ENCODE measurements around the gene PTCD3.
A peak's percentile ranks its signal among the peaks of the same experiment; 100 is the strongest.

The PTCD3 gene

DNA sequence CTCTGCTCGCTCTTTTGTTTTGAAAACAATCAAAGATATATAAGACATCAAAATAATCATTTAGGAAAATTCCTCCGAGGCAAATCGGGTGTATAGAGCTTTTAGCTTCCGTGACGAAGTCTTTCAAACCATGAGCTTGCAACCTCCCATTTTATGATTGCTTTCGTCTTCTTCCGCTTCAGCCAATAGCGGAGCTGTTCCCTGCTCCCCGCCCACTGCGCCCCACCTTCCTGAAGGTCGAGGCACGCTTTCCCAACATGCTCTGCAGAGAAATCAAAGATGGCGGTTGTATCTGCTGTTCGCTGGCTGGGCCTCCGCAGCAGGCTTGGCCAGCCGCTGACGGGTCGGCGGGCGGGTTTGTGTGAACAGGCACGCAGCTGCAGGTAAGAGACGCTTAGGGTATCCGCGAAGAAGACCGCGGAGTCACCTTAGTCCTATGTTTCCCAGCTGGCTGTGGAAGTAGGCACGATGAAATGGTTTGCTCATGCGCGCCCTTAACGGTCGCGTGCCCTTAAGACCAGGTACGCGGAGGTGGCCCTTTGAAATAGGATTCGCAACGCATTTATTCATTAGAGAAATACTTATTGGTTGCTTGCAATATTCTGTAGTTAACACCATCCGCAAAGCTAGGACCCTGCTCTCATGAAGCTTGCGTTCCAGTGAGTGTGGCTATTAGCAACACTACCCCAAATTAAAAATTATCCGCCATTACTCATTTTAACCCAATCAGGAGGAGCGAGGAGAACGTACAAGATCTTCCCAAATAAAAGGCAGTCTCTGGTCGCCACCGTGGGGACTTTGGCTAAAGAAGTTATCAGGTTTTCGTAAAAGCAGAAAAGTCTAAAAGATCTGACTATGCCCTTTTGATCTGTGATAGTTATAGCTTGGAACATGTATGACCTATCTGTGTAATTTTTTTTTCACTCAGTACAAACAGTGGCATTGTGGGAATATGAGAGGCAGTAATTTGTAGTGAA, at the start of gene PTCD3:
Gene PTCD3, plus strand, starts transcription at position 267 of the 977 bp plus-strand sequence. Its CDS starts 13 bp downstream, at position 280.
- in situ Hi-C loops (cut with HindIII; ENCODE audit: low pct_unique_long_range_greater_than_20kb, low sequenced_read_pairs): no loop called here
- no peak for TF ChIP-seq JUND (IDR thresholded peaks at IDR 0.05; ENCODE audit: low read depth)

DNA sequence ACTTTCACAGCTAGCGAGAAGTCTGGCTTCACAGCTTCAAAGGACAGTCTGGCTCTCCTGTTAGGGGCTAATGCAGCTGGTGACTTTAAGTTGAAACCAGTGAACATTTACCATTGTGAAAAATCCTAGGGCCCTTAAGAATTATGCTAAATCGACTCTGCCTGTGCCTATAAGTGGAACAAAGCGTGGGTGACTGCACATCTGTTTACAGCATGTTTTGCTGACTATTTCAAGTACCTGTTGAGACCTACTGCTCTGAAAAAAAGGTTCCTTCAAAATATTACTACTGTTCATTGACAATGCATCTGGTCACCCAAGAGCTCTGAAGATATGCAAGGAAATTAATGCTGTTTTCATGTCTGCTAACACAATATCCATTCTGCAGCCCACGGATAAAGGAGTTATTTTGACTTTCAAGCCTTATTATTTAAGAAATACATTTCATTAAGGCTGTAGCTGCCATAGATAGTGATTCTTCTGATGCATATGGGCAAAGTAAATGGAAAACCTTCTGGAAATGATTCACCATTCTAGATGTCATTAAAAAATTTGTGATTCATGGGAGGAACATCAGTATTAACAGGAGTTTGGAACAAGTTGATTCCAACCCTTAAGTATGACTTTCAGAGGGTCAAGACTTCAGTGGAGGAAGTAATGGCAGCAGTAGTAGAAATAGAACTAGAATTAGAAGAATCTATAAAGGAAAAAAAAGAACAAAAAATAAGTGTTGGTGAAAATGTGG, 49.3 kb upstream of the PTCD3 start:
- TF ChIP-seq JUND (IDR thresholded peaks at IDR 0.05; ENCODE audit: low read depth): no peak
- no peak for DNase-seq (ENCODE audit: low read depth in 1 of 2, low spot score in 1 of 2)
- in situ Hi-C loops (cut with HindIII; ENCODE audit: low pct_unique_long_range_greater_than_20kb, low sequenced_read_pairs): no loop called here

More for the DNA sequence above, at the start of gene PTCD3:
- peak; percentile 39 to 94 for DNase-seq (ENCODE audit: low read depth in 1 of 2, low spot score in 1 of 2)

DNA sequence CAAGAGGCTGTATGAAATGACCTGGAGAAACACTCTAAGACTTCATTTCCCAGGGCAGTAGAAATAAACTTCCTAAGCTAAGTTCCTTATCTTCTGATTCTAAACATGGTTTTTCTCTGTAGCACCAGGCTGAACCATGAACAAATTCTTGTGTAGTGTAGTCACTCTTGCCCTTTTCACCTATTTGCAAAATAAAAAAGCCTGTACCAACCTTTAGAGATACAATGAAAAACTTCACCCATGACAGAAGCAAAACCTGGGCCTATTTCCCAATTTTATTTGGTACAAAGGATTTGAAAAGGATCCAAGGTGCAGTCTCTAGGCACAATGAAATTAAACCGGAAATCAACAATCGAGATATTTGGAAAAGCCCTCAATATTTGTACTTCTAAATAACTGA, 44.0 kb upstream of the PTCD3 start:
- DNase-seq (ENCODE audit: low read depth in 1 of 2, low spot score in 1 of 2): no peak
- TF ChIP-seq JUND (IDR thresholded peaks at IDR 0.05; ENCODE audit: low read depth): no peak
- in situ Hi-C loops (cut with HindIII; ENCODE audit: low pct_unique_long_range_greater_than_20kb, low sequenced_read_pairs): no loop called here

DNA sequence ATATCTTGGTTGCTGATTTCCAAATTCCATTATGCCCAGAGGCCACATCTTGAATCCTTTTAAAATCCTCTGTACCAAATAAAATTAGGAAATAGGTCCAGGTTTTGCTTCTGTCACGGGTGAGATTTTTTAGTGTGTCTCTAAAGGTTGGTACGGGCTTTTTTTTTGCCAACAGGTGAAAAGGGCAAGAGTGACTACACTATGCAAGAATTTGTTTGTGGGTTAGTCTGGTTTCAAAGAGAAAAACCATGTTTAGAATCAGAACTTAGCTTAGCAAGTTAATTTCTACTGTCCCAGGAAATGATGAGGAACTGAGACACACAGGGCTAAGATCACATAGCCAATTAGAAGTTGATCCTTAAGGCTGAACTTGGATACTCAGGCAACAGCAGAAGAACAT, 42.0 kb upstream of the PTCD3 start:
- DNase-seq (ENCODE audit: low read depth in 1 of 2, low spot score in 1 of 2): no peak
- no peak for TF ChIP-seq JUND (IDR thresholded peaks at IDR 0.05; ENCODE audit: low read depth)

DNA sequence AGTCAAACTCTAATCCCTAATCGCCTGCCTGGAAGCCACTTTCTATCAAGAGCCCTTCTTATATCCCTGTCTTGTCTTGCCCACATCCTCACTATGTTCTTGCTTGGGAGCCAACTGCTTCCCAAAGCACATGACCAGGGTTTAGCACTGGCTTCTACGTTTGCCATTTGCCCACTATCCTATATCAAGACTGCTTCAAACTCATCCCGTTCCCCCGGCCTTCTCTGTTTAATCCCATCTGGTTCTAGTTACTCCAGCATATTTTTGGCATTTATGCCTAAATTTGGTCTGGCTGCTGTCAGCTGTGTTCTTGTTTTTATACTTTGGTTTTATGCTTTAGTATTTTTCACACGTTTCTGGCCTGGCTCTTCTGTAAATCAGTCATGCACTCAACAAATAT, 40.5 kb upstream of the PTCD3 start:
- DNase-seq (ENCODE audit: low read depth in 1 of 2, low spot score in 1 of 2): no peak
- no peak for TF ChIP-seq JUND (IDR thresholded peaks at IDR 0.05; ENCODE audit: low read depth)
- in situ Hi-C loops (cut with HindIII; ENCODE audit: low pct_unique_long_range_greater_than_20kb, low sequenced_read_pairs): no loop called here

More for the DNA sequence above, 42.0 kb upstream of the PTCD3 start:
- in situ Hi-C loops (cut with HindIII; ENCODE audit: low pct_unique_long_range_greater_than_20kb, low sequenced_read_pairs): no loop called here

DNA sequence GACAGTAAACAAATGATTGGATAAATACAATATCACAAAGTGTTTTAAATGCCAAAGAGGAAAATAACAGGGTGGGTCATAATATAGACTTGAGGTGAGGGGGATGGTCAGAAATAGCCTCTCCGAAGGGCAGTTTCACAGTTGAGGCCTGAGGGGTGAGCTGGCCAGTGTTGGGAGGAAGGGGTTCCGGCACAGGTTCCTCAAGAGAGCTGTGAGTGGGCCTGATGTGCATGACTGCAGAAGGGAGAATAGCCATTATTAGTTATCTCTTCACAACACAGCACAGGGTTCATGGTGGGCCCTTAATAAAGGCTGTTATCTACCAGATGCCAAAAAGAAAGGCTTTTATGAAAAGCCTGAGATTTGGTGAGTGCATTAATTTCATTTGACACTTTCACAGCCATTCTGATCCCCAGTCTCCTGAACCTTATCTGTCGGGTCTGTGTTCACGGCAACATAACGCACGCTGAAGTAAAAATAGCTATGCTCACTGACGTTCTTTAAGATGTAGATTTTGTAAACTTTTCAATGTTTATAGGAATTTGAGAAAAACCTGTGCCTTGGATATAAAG, 39.9 kb upstream of the PTCD3 start:
- no peak for TF ChIP-seq JUND (IDR thresholded peaks at IDR 0.05; ENCODE audit: low read depth)
- DNase-seq (ENCODE audit: low read depth in 1 of 2, low spot score in 1 of 2): no peak
- in situ Hi-C loops (cut with HindIII; ENCODE audit: low pct_unique_long_range_greater_than_20kb, low sequenced_read_pairs): no loop called here

DNA sequence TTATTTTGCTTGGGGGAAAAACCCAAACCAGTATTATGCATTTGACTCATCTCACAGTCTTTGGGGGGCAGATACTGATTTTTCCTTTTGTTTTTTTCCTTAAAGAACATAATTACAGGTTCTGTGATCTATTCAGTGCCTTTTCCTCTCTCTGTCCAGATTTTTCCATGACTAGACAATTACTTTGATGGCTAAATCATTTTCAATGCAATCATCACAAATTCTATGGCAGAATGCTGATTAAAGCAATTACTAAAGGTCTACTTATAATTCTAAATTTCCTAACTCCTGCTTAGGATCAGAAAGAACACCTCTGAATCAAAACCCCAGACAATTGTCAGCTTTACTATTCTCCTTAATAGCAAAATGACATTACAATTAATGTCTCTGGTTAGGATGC, 39.1 kb upstream of the PTCD3 start:
- no peak for TF ChIP-seq JUND (IDR thresholded peaks at IDR 0.05; ENCODE audit: low read depth)
- in situ Hi-C loops (cut with HindIII; ENCODE audit: low pct_unique_long_range_greater_than_20kb, low sequenced_read_pairs): no loop called here
- no peak for DNase-seq (ENCODE audit: low read depth in 1 of 2, low spot score in 1 of 2)

DNA sequence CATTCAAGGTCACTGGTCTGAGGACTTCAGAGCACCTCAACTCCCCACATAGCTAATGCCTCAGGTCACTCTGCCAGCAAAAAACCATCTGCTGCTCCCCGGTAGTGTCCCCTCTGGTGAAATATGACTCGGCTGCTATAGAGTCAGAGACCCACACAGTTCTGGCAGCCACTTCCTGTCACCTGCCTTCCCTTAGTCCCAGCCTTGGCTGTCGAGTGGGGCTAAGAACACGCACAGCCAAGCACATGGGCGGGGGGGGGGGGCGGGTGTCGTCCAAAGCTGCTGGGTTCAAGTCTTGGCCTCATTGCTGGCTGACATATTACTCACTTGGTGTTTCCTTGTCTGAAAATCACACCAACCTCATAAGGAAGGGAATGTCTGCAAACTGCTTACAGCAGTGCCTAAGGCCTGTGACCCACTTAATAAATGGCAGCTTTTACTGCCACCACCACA, 37.9 kb upstream of the PTCD3 start:
- no peak for DNase-seq (ENCODE audit: low read depth in 1 of 2, low spot score in 1 of 2)
- no peak for TF ChIP-seq JUND (IDR thresholded peaks at IDR 0.05; ENCODE audit: low read depth)
- in situ Hi-C loops (cut with HindIII; ENCODE audit: low pct_unique_long_range_greater_than_20kb, low sequenced_read_pairs): no loop called here

DNA sequence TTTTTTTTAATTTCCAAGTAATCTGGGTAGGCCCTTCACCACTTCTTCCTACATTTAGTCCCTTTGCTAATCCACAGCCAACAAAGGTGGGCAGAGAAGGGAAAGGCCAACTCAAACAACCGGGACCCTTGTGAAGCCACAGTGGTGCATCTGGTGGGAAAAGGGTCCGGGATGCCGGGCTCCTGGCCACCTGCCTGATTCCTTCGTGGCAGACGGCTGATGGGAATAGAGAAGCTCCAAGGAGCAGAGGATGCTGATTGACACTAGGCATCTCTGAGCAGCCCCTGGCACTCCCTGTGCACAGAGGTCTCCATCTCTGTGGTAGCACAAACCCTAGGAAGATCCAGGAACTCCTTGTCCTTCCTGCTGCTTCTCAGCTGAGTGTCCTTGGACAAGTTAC, 37.4 kb upstream of the PTCD3 start:
- no peak for TF ChIP-seq JUND (IDR thresholded peaks at IDR 0.05; ENCODE audit: low read depth)
- in situ Hi-C loops (cut with HindIII; ENCODE audit: low pct_unique_long_range_greater_than_20kb, low sequenced_read_pairs): no loop called here
- no peak for DNase-seq (ENCODE audit: low read depth in 1 of 2, low spot score in 1 of 2)

DNA sequence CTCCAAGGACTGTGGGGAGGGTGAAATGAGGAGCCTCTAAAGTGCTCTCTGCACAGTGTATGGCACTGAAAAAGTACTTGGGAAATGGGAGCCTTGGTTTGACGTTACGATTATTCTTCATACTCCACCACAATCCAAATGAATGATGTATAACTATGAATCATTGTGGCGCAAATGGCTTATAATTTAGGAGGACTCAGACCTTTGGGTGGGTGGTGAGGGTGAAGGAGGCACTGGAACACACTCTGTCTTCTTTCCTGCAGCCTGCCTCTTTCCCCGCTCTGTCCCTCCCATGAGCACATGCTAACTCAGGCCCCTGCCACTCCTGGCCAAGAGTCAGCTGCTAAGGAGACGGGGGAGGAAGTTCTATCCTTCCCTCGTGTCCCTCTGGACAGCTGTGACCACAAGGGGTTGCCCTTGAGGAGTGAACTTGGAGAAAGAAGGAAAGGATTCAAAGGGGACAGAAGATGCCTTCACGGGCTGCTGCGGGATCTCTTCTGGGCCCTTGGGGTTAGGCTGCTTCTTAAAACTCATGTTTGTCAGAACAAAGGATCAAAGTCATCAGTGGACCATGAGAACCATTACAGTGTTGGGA, 36.8 kb upstream of the PTCD3 start:
- in situ Hi-C loops (cut with HindIII; ENCODE audit: low pct_unique_long_range_greater_than_20kb, low sequenced_read_pairs): no loop called here
- no peak for DNase-seq (ENCODE audit: low read depth in 1 of 2, low spot score in 1 of 2)
- TF ChIP-seq JUND (IDR thresholded peaks at IDR 0.05; ENCODE audit: low read depth): no peak

DNA sequence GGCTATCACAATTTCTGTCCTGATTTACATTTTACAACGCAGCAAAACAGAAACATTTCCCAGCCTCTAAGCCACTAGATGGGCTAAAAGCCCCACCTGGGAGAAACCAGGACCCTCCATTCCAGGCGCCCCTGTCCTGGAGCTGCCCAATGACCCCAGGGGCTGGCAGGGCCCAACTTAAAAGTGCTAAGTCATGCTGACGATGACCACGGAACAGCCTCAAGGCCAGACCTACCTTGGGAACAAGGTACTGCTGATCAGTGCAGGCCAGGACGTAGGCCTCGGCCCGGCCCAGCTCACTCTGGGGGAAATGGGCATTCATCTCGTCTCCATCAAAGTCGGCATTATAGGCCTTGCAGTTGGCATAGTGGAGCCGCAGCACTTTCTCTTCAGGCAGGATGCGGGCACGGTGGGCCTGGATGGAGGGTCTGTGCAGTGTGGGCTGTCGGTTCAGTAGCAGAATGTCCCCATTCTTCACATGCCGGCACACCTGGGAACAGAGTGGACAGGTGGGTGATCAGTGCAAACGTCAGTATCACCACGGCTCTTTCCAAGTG, 36.2 kb upstream of the PTCD3 start:
- in situ Hi-C loops (cut with HindIII; ENCODE audit: low pct_unique_long_range_greater_than_20kb, low sequenced_read_pairs): no loop called here
- DNase-seq (ENCODE audit: low read depth in 1 of 2, low spot score in 1 of 2): no peak
- TF ChIP-seq JUND (IDR thresholded peaks at IDR 0.05; ENCODE audit: low read depth): no peak

DNA sequence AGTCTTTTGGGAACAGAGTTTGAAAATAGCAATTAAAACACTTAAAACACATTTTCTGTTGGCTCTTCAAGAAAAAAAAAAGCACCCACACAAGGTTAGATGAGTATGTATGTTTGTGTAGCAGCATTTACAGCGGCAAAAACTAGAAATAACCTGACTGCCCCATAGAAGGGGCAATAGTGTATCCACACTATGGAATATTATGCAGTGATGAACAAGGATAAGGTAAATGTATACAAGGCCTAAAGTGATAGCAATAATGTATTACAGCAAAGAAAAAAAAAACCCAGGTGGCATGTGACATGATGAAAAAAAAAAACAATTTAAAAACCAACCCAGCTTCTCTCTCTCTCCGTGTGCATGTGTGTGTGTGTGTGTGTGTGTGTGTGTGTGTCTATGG, 35.2 kb upstream of the PTCD3 start:
- TF ChIP-seq JUND (IDR thresholded peaks at IDR 0.05; ENCODE audit: low read depth): no peak
- in situ Hi-C loops (cut with HindIII; ENCODE audit: low pct_unique_long_range_greater_than_20kb, low sequenced_read_pairs): no loop called here
- no peak for DNase-seq (ENCODE audit: low read depth in 1 of 2, low spot score in 1 of 2)
